MCF 10A (cell line): ENCODE results near the gene TBRG4. TPM values are rescaled to one million over a fixed set of nuclear protein-coding genes. Genes with fewer than 3 reads are reported as not detected.
A peak's percentile ranks its signal among the peaks of the same experiment; 100 is the strongest.

Source experiments
- BruUV-seq: library from RNA; stranded (reverse); fragments of 400-500 nt; replicated peaks from 2 replicates; lab custom pipeline; 2021; lab: Mats Ljungman, UMichigan
- CTCF ChIA-PET: fragments of 300-600 bp; sonication (Branson Sonifier 250); formaldehyde crosslinking; extraction: SDS; loops from one replicate; lab custom pipeline; 2021; ENCODE audit warnings: antibody characterized with exemption, inconsistent platforms; lab: Yijun Ruan, JAX
- POLR2A ChIA-PET: fragments of 300-600, 350-650 bp; sonication (Branson Sonifier 250); formaldehyde crosslinking; extraction: SDS; loops from one replicate; lab custom pipeline; 2020; ENCODE audit warnings: antibody characterized with exemption, inconsistent platforms; lab: Yijun Ruan, JAX
- DNase-seq: peaks from one replicate; pipeline ENCODE4 v3.0.0-alpha.2; 2018; ENCODE audit not compliant: unreplicated experiment
- H3K27ac Mint-ChIP-seq: one replicate; pipeline ENCODE4 v1.8.0; 2022; ENCODE audit warnings: mild to moderate bottlenecking, low read depth, mixed read lengths; ENCODE audit not compliant: unreplicated experiment
- H3K27me3 Mint-ChIP-seq: one replicate; pipeline ENCODE4 v1.8.0; 2022; ENCODE audit warnings: mixed read lengths; ENCODE audit not compliant: insufficient read depth, unreplicated experiment
- H3K36me3 Mint-ChIP-seq: one replicate; pipeline ENCODE4 v1.8.0; 2022; ENCODE audit warnings: mild to moderate bottlenecking, moderate library complexity, mixed read lengths; ENCODE audit not compliant: insufficient read depth, unreplicated experiment
- H3K4me1 Mint-ChIP-seq: one replicate; pipeline ENCODE4 v1.8.0; 2022; ENCODE audit warnings: mixed read lengths; ENCODE audit not compliant: insufficient read depth, unreplicated experiment
- H3K4me3 Mint-ChIP-seq: one replicate; pipeline ENCODE4 v1.8.0; 2022; ENCODE audit warnings: mild to moderate bottlenecking, moderate library complexity, mixed read lengths; ENCODE audit not compliant: unreplicated experiment
- H3K9me3 Mint-ChIP-seq: one replicate; pipeline ENCODE4 v1.8.0; 2022; ENCODE audit warnings: mixed read lengths; ENCODE audit not compliant: unreplicated experiment
- intact Hi-C: fragments of 100-400 bp; cut with micrococcal nuclease; formaldehyde crosslinking; loops from 2 replicates; pipeline ENCODE4 v1.14.1; 2022
- total RNA-seq: library from RNA; stranded (reverse); gene quantifications from 2 replicates; pipeline ENCODE4 v1.2.3, GENCODE V29; 2022
- TF ChIP-seq, protein P1 (sequence below): fragments of 200-600 bp; IDR thresholded peaks from one replicate; pipeline ENCODE4 v1.8.0; 2022; ENCODE audit warnings: antibody characterized with exemption, mild to moderate bottlenecking; ENCODE audit not compliant: unreplicated experiment

The TBRG4 gene
- total RNA-seq, 1 experiment from 2014 or later = 85.7 TPM

DNA sequence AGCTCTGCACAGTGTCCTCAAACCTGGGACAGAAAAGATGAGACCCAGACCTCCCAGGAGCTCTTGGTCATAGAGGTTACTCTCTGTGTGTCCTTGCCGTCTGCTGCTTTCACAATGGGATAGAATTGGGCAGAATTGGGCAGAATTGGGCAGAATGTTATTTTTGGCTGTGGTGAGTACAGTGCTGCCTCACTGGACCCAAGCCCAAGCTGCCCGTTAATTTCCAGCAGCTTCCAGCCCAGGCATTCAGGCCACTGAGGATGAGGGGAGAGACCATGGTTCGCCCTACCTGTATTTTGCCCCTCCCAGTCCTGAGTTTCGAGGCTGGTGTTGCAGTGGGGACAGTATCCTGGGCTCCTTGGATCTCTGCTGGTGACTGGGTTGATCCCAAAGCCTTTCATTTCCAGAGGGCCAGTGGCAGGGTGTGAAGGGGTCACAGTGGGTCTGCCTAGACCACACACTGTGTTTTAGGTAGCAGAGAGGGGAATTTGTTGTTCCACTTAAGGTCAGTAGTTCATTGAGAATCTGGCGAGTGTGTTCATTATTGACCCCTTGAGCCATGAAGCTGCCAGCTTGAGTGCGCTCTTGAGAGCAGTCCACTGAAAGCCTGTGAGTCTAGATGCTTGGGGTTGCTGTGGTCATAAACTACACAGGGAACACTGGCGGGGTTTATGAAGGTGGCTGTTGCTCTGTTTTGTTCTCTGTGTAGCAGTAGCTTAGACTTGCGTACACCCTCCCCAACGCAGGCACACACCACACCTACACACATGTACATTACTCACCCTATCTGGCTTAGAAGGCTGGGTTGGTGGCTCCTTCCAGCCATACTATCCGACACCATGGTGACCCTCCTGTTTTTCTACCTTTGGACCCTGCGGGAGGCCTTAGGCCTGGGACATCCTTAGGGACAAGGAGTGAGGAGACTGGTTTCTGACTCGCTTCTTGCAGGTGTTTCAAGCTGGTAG, 46.2 kb downstream of the TBRG4 start:
- CTCF ChIA-PET = no interaction called here

DNA sequence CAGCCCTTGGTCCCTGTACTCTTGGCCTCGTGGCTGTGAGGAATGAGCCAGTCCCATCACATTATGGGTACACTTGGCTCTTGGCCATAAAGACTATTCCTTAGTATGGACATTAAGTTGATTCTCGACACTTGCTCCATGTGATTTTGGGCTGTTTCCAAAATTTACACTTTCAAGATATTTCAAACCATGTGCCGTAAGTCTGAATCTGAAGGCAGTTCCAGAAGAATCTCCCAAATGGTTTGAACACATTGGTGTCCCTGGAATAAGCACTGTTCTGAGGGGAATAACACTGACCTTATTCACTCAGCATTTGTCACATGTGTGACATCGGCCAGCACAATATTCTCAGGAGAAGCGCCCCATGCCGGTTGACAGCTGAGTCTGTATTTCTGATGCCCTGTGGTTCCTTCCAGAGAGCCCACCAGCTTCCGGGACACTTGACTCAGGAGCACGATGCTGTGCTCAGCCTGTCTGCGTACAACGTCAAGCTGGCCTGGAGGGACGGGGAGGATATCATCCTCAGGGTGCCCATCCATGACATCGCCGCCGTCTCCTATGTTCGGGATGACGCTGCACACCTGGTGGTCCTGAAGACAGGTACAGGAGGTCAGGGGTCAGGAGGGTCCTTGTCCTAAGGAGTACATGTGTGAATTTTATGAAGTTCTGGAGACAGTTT, 47.3 kb downstream of the TBRG4 start:
- ChIA-PET CTCF (no interaction called here), POLR2A (no interaction called here)
- no peak overlapping the region for H3K27ac Mint-ChIP-seq
- TF ChIP-seq, protein P1, sequence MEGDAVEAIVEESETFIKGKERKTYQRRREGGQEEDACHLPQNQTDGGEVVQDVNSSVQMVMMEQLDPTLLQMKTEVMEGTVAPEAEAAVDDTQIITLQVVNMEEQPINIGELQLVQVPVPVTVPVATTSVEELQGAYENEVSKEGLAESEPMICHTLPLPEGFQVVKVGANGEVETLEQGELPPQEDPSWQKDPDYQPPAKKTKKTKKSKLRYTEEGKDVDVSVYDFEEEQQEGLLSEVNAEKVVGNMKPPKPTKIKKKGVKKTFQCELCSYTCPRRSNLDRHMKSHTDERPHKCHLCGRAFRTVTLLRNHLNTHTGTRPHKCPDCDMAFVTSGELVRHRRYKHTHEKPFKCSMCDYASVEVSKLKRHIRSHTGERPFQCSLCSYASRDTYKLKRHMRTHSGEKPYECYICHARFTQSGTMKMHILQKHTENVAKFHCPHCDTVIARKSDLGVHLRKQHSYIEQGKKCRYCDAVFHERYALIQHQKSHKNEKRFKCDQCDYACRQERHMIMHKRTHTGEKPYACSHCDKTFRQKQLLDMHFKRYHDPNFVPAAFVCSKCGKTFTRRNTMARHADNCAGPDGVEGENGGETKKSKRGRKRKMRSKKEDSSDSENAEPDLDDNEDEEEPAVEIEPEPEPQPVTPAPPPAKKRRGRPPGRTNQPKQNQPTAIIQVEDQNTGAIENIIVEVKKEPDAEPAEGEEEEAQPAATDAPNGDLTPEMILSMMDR = no peak
- no TSS peak for BruUV-seq
- no peaks in the 10 kb centered on the region for H3K9me3 Mint-ChIP-seq
- no peak overlapping the region for H3K4me3 Mint-ChIP-seq
- peaks cover 48% of the 10 kb centered on the region for H3K36me3 Mint-ChIP-seq
- peaks cover 6% of the 10 kb centered on the region for H3K4me1 Mint-ChIP-seq
- intact Hi-C loops = no loop called here
- DNase-seq = no peak
- no peaks in the 10 kb centered on the region for H3K27me3 Mint-ChIP-seq

More for the DNA sequence above, 46.2 kb downstream of the TBRG4 start:
- BruUV-seq = no TSS peak
- H3K4me1 Mint-ChIP-seq = peaks cover 6% of the 10 kb centered on the region
- H3K9me3 Mint-ChIP-seq = no peaks in the 10 kb centered on the region
- no peak overlapping the region for H3K4me3 Mint-ChIP-seq
- intact Hi-C loops = no loop called here
- POLR2A ChIA-PET = no interaction called here
- peaks cover 48% of the 10 kb centered on the region for H3K36me3 Mint-ChIP-seq
- H3K27me3 Mint-ChIP-seq = no peaks in the 10 kb centered on the region
- TF ChIP-seq, protein P1 = no peak
- peak; percentile 16 for DNase-seq
- H3K27ac Mint-ChIP-seq = peak overlapping the region; percentile 31

DNA sequence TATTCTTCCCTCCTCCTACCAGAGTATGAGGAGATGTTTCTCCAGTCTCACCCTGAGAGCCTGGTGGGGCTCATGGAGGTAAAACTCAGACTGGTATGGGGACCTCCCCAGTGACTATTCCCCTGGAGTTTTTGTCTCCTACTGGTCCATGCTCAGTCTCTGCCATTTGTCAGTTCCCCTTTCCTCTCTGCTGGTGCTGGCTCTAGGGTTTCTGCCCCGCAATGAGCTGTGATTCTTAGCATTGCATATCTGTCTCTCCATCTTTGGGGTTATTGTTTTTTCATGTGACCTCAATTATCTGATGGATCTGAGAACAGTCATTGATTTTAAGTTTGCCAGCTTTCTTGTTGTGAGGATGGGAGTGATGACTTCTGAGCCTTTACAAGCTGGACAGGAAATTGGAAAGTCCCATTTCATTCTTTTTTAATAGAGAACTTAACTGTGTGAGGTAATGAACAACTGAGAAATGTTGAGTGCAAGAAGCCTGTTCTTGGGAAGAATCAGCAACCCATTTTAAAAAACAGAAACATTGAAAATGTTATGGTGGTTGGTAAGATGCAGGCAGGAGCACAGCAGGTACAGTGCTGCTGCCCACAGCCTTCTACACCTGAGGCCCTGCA, 49.6 kb downstream of the TBRG4 start:
- POLR2A ChIA-PET = no interaction called here
- no peaks in the 10 kb centered on the region for H3K27me3 Mint-ChIP-seq
- TF ChIP-seq, protein P1 = no peak
- no TSS peak for BruUV-seq
- intact Hi-C loops = no loop called here
- no peak overlapping the region for H3K4me3 Mint-ChIP-seq
- no peaks in the 10 kb centered on the region for H3K4me1 Mint-ChIP-seq
- CTCF ChIA-PET = interaction anchor here (0.6 to 1.1 kb wide), 3 partner anchors 13 to 77 kb away, joined by 3 read pairs; no protein-coding TSS in a partner anchor
- H3K27ac Mint-ChIP-seq = no peak overlapping the region
- no peaks in the 10 kb centered on the region for H3K9me3 Mint-ChIP-seq
- H3K36me3 Mint-ChIP-seq = peaks cover 41% of the 10 kb centered on the region
- DNase-seq = no peak

DNA sequence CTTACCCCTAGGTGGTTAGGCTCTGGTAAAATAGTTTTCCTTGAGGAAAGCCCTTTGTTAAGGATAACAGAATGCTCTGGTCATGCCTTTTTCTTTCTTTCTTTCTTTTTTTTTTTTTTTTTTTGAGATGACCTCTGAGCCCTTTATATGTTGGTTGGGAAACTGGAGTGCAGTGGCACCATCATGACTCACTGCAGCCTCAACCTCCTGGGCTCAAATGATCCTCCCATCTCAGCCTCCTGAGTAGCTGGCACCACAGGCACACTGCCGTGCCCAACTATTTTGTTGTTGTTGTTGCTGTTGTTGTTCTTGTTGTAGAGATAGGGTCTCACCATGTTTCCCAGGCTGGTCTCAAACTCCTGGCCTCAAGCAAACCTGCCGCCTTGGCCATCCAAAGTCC, 50.1 kb downstream of the TBRG4 start:
- no TSS peak for BruUV-seq
- intact Hi-C loops = no loop called here
- ChIA-PET CTCF (interaction anchor here (0.6 kb wide), 1 partner anchor 12 kb away, joined by 3 read pairs; no protein-coding TSS in a partner anchor), POLR2A (no interaction called here)
- H3K9me3 Mint-ChIP-seq = no peaks in the 10 kb centered on the region
- H3K4me1 Mint-ChIP-seq = no peaks in the 10 kb centered on the region
- DNase-seq = no peak
- TF ChIP-seq, protein P1 = no peak
- no peak overlapping the region for H3K4me3 Mint-ChIP-seq
- H3K27me3 Mint-ChIP-seq = no peaks in the 10 kb centered on the region
- peak overlapping the region; percentile 17 for H3K27ac Mint-ChIP-seq
- H3K36me3 Mint-ChIP-seq = peaks cover 41% of the 10 kb centered on the region
